Lower leg skin (tissue), 4 donors: ENCODE results near the gene BNC2. TPM values are rescaled to one million over a fixed set of nuclear protein-coding genes. Genes with fewer than 3 reads are reported as not detected.

ENCODE experiments used
- DNase-seq, 2 donors: peaks; one replicate each; pipeline ENCODE4 v3.0.0-alpha.2; 2019; ENCODE audit warnings: low spot score in 2 of 2
- H3K4me3 ChIP-seq: fragments of 200-600 bp; sonication (generic); 2 replicates; pipeline ENCODE4 v1.5.1; 2017; ENCODE audit warnings: mild to moderate bottlenecking, low read depth; ENCODE audit not compliant: poor library complexity, severe bottlenecking
- POLR2A ChIP-seq, 2 donors: fragments of 450-650 bp; IDR thresholded peaks; one replicate each; pipeline ENCODE4 v1.6.1; 2016 to 2017; ENCODE audit warnings: antibody characterized with exemption in 2 of 2, mild to moderate bottlenecking in 1 of 2, moderate library complexity in 1 of 2
- WGBS, 2 donors: methylation state at CpG; one replicate each; pipeline ENCODE4 v1.1.5; 2018; 5-methylcytosine and 5-hydroxymethylcytosine counted together
- intact Hi-C: fragments of 100-400 bp; cut with DNase I; formaldehyde crosslinking; loops from one replicate; pipeline ENCODE4 v1.15.0; 2023; ENCODE audit warnings: low total_unique reads
- total RNA-seq, 4 donors: library from RNA; depleted of rRNA; stranded (reverse); fragments of >200 nt; gene quantifications; one replicate each; pipeline ENCODE4 v1.1.0, GENCODE V29; 2016
- TF ChIP-seq, protein P1 (sequence below), 3 donors: fragments of 450-650 bp; IDR thresholded peaks; one replicate each; pipeline ENCODE4 v1.5.1; 2016; ENCODE audit warnings: antibody characterized with exemption in 3 of 3, mild to moderate bottlenecking in 3 of 3, moderate library complexity in 2 of 3

The BNC2 gene
- total RNA-seq, 4 donors from 2014 or later, result 1.7 to 8.5 (median 3.7) TPM

GRCh38 chr9:16806674-16807073 is 63.8 kb downstream of the BNC2 start:
- no peak for DNase-seq
- TF ChIP-seq POLR2A (IDR thresholded peaks at IDR 0.05), result no peak
- TF ChIP-seq, protein P1, sequence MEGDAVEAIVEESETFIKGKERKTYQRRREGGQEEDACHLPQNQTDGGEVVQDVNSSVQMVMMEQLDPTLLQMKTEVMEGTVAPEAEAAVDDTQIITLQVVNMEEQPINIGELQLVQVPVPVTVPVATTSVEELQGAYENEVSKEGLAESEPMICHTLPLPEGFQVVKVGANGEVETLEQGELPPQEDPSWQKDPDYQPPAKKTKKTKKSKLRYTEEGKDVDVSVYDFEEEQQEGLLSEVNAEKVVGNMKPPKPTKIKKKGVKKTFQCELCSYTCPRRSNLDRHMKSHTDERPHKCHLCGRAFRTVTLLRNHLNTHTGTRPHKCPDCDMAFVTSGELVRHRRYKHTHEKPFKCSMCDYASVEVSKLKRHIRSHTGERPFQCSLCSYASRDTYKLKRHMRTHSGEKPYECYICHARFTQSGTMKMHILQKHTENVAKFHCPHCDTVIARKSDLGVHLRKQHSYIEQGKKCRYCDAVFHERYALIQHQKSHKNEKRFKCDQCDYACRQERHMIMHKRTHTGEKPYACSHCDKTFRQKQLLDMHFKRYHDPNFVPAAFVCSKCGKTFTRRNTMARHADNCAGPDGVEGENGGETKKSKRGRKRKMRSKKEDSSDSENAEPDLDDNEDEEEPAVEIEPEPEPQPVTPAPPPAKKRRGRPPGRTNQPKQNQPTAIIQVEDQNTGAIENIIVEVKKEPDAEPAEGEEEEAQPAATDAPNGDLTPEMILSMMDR (IDR thresholded peaks at IDR 0.05), result no peak
- intact Hi-C loops, result no loop called here
- no peak overlapping the region for H3K4me3 ChIP-seq

- WGBS, 2 donors, result 87 to 91% methylated on average over 8 of the region's 8 CpGs
- intact Hi-C loops, result no loop called here
- TF ChIP-seq, protein P1 (IDR thresholded peaks at IDR 0.05), result no peak
- no peak for TF ChIP-seq POLR2A (IDR thresholded peaks at IDR 0.05)
- no peak for DNase-seq
- no peak overlapping the region for H3K4me3 ChIP-seq
These were observed 66.8 kb downstream of the BNC2 start for GRCh38 chr9:16803648-16804047.

- intact Hi-C loops, result no loop called here
- no peak for DNase-seq
- no peak for TF ChIP-seq POLR2A (IDR thresholded peaks at IDR 0.05)
- TF ChIP-seq, protein P1 (IDR thresholded peaks at IDR 0.05), result no peak
- H3K4me3 ChIP-seq, result no peak overlapping the region
- 76 to 86% methylated on average over 10 of the region's 10 CpGs for WGBS, 2 donors
These were observed 68.5 kb downstream of the BNC2 start for GRCh38 chr9:16801871-16802466.

DNA sequence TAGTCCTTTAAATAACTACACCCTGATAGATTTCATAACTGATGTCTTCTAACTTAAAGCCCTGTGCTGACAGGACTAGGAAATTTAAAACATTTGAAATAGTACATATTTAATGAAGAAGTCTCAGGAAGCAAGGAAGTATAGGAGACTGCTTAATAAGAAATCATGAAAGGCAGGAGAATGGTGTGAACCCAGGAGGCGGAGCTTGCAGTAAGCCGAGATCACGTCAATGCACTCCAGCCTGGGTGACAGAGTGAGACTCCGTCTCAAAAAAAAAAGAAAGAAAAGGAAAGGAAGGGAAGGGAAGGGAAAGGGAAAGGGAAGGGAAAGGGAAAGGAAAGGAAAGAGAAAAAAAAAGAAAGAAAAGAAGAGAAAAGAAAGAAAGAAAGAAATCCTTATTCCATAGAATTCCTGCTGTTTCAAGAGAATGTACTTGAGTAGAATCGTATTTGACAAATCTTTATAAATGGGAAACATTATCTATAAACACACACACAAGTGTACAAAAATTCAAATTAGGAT is 74.1 kb downstream of the BNC2 start:
- intact Hi-C loops, result no loop called here
- TF ChIP-seq, protein P1 (IDR thresholded peaks at IDR 0.05), result no peak
- TF ChIP-seq POLR2A (IDR thresholded peaks at IDR 0.05), result no peak
- 95 to 96% methylated on average over 5 of the region's 5 CpGs for WGBS, 2 donors
- no peak for DNase-seq
- H3K4me3 ChIP-seq, result no peak overlapping the region

GRCh38 chr9:16794871-16795639 is 75.4 kb downstream of the BNC2 start:
- peak in 1 of 2 donors; percentile 60 for DNase-seq
- TF ChIP-seq, protein P1 (IDR thresholded peaks at IDR 0.05), result no peak
- TF ChIP-seq POLR2A (IDR thresholded peaks at IDR 0.05), result no peak
- intact Hi-C loops, result no loop called here
- 53 to 54% methylated on average over 9 of the region's 9 CpGs for WGBS, 2 donors
- no peak overlapping the region for H3K4me3 ChIP-seq
